CD14-positive monocyte (primary cell): ENCODE results near the gene LGALS1. TPM values are rescaled to one million over a fixed set of nuclear protein-coding genes. Genes with fewer than 3 reads are reported as not detected.
A peak's percentile ranks its signal among the peaks of the same experiment; 100 is the strongest.

Source experiments
- DNase-seq, 3 donors: peaks; one replicate each; pipeline ENCODE4 v3.0.0-alpha.2; 2011 to 2022
- H2AFZ ChIP-seq: 2 replicates; pipeline ENCODE4 v1.6.0; 2012; ENCODE audit warnings: mild to moderate bottlenecking, low read depth, low read length, inconsistent platforms; ENCODE audit not compliant: insufficient read depth, poor library complexity, severe bottlenecking
- H3K27ac ChIP-seq, 2 donors: 1 replicate in 1 of 2; 2 replicates in 1 of 2; pipeline ENCODE4 v1.5.1; 2012 to 2013; ENCODE audit warnings: low read length in 2 of 2, control low read depth in 1 of 2, inconsistent platforms in 1 of 2, low read depth in 1 of 2, mild to moderate bottlenecking in 1 of 2
- H3K27me3 ChIP-seq, 2 donors: one replicate each; pipeline versions ENCODE4 v1.6.0 to v1.6.1; 2011 to 2013; ENCODE audit warnings: low read length in 2 of 2; ENCODE audit not compliant: control insufficient read depth in 2 of 2, insufficient read depth in 2 of 2
- H3K36me3 ChIP-seq, 2 donors: replicated peaks in 1 of 2; 1 replicate in 1 of 2; 2 replicates in 1 of 2; pipeline versions ENCODE4 v1.5.1 to v1.6.1; 2012 to 2013; ENCODE audit warnings: low read length in 2 of 2, control low read depth in 1 of 2, inconsistent platforms in 1 of 2, mild to moderate bottlenecking in 1 of 2; ENCODE audit not compliant: insufficient read depth in 2 of 2, control insufficient read depth in 1 of 2
- H3K4me1 ChIP-seq, 2 donors: 1 replicate in 1 of 2; 2 replicates in 1 of 2; pipeline versions ENCODE4 v1.5.1 to v1.6.1; 2012 to 2013; ENCODE audit warnings: low read length in 2 of 2, control low read depth in 1 of 2, inconsistent platforms in 1 of 2, mild to moderate bottlenecking in 1 of 2, moderate library complexity in 1 of 2; ENCODE audit not compliant: insufficient read depth in 2 of 2, control insufficient read depth in 1 of 2
- H3K4me2 ChIP-seq: replicated peaks from 2 replicates; pipeline ENCODE3; 2012; ENCODE audit warnings: low read length, moderate library complexity, mild to moderate bottlenecking; ENCODE audit not compliant: poor library complexity, severe bottlenecking; ENCODE audit errors: extremely low read depth
- H3K4me3 ChIP-seq, 3 experiments: fragments of 200-600 bp in 1 of 3; sonication (generic) in 1 of 3; replicated peaks in 1 of 3; 1 replicate in 2 of 3; 2 replicates in 1 of 3; pipeline ENCODE4 v1.5.1; 2011 to 2013; ENCODE audit warnings: low read length in 3 of 3, mild to moderate bottlenecking in 3 of 3, control low read depth in 2 of 3, low read depth in 2 of 3, inconsistent platforms in 1 of 3, moderate library complexity in 1 of 3
- H3K79me2 ChIP-seq: 2 replicates; pipeline ENCODE4 v1.6.0; 2012; ENCODE audit warnings: mild to moderate bottlenecking, control low read depth, inconsistent platforms, low read length, moderate library complexity; ENCODE audit not compliant: insufficient read depth
- H3K9ac ChIP-seq: 2 replicates; pipeline ENCODE4 v1.6.0; 2017; ENCODE audit warnings: low read length, mild to moderate bottlenecking; ENCODE audit not compliant: insufficient read depth, poor library complexity, severe bottlenecking
- H3K9me3 ChIP-seq, 2 donors: replicated peaks in 1 of 2; 1 replicate in 1 of 2; 2 replicates in 1 of 2; pipeline versions ENCODE4 v1.5.1 to v1.6.1; 2012 to 2013; ENCODE audit warnings: low read length in 2 of 2, control low read depth in 1 of 2; ENCODE audit not compliant: control insufficient read depth in 1 of 2, insufficient read depth in 1 of 2
- H4K20me1 ChIP-seq: 2 replicates; pipeline ENCODE4 v1.6.0; 2012; ENCODE audit warnings: mild to moderate bottlenecking, low read length, control low read depth, moderate library complexity; ENCODE audit not compliant: insufficient read depth
- H3K27ac Mint-ChIP-seq, 7 donors: one replicate each; pipeline ENCODE4 v1.8.0; 2020; ENCODE audit warnings: mild to moderate bottlenecking in 7 of 7, mixed read lengths in 7 of 7, moderate library complexity in 6 of 7, inconsistent platforms in 2 of 7
- H3K27me3 Mint-ChIP-seq, 3 donors: one replicate each; pipeline ENCODE4 v1.8.0; 2021 to 2022; ENCODE audit warnings: low read depth in 3 of 3, mild to moderate bottlenecking in 3 of 3, mixed read lengths in 3 of 3, moderate library complexity in 3 of 3, inconsistent platforms in 1 of 3
- H3K36me3 Mint-ChIP-seq, 2 donors: one replicate each; pipeline ENCODE4 v1.8.0; 2020; ENCODE audit warnings: mixed read lengths in 2 of 2, inconsistent platforms in 1 of 2, mild to moderate bottlenecking in 1 of 2
- H3K4me1 Mint-ChIP-seq: one replicate; pipeline ENCODE4 v1.8.0; 2020; ENCODE audit warnings: mild to moderate bottlenecking, mixed read lengths
- H3K4me3 Mint-ChIP-seq, 2 donors: one replicate each; pipeline ENCODE4 v1.8.0; 2020; ENCODE audit warnings: mild to moderate bottlenecking in 2 of 2, mixed read lengths in 2 of 2, moderate library complexity in 1 of 2
- H3K9me3 Mint-ChIP-seq, 7 donors: one replicate each; pipeline ENCODE4 v1.8.0; 2020 to 2022; ENCODE audit warnings: mixed read lengths in 7 of 7, mild to moderate bottlenecking in 6 of 7, moderate library complexity in 6 of 7, inconsistent platforms in 2 of 7
- CTCF ChIP-seq: fragments of 200-600 bp; IDR thresholded peaks from one replicate; pipeline ENCODE4 v1.8.0; 2022; ENCODE audit warnings: antibody characterized with exemption, mild to moderate bottlenecking
- WGBS: methylation state at CpG from one replicate; pipeline ENCODE4 v1.1.5; 2013; ENCODE audit warnings: missing lambda C conversion rate; ENCODE audit not compliant: insufficient coverage; 5-methylcytosine and 5-hydroxymethylcytosine counted together
- intact Hi-C, 2 donors: fragments of 100-400 bp; cut with micrococcal nuclease; formaldehyde crosslinking; loops; one replicate each; pipeline versions ENCODE4 v1.15.0 to v1.15.1; 2023
- polyA plus RNA-seq, 3 donors: library from polyadenylated mRNA; depleted of rRNA in 1 of 3; unstranded in 2 of 3; stranded (reverse) in 1 of 3; fragments of 300-500 nt in 2 of 3; fragments of >200 nt in 1 of 3; fragmentation: Illumina TruSeq in 2 of 3; gene quantifications; 1 replicate in 2 of 3; 2 replicates in 1 of 3; pipeline ENCODE4 v1.2.3, GENCODE V29; 2012 to 2021

The LGALS1 gene
- polyA plus RNA-seq, 3 donors: 1,719 to 2,320 (median 1,844) TPM

DNA sequence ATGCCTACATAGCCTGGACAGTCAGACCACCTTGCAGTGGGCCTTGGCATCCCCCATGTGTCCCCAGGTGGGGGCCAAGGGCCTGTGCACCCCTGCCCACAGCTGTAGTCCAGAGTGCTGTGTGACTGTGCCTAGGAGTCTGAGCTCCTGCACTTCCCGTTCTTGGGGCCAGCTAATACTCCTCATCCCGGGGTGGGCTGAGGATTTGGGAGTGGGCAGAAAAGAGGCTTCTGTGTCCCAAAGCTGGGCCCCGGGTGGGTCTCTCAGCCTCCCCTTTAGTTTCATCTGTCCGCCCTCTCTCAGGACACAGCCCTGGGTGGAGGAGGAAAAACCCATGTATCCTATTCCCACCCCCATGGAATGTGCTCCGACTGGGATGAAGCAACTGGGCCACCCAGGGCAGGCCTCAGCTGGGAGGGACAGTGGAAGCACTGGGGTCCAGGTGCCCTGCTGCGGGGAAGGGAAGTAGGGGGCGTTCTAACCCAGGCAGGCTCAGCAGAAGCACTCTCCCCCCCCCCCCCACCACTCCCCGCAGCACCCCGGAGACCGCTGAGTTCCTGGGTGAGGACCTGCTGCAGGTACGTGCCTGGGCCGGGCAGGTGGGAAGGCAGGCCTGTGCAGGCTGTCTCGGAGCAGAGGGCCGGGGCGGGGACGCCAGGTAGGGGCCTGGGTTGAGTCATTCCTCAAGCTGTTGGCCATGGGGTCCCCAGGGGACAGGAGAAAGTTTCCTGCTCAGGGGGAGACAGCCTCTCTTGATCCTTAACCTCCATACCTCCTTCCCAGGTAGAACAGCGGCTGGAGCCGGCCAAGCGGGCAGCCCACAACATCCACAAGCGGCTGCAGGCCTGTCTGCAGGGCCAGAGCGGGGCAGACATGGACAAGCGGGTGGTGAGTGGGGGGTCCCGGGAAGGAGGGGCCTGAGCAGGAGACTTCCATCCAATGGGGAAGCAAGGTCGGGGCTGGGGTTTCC lies 34.6 kb upstream of the LGALS1 start:
- Mint-ChIP-seq H3K9me3 (peaks cover 0 to 3% (median 0%) of the 10 kb centered on the region in 7 donors), H3K36me3 (peaks cover 36 to 48% of the 10 kb centered on the region in 2 donors), H3K27ac (peak overlapping the region in 6 of 7 donors; percentile 92 to 97 (median 96)), H3K4me1 (peaks cover 63% of the 10 kb centered on the region), H3K4me3 (peak overlapping the region; percentile 99 to 100), H3K27me3 (peaks cover 0 to 4% (median 0%) of the 10 kb centered on the region in 3 donors)
- Histone ChIP-seq H3K36me3 (peaks cover 45 to 48% of the 10 kb centered on the region in 2 donors), H3K4me2 (peak overlapping the region; percentile 96), H2AFZ (peak overlapping the region; percentile 78), H3K9ac (peak overlapping the region; percentile 83), H3K27ac (peak overlapping the region; percentile 68 to 88), H4K20me1 (peaks cover 56% of the 10 kb centered on the region), H3K4me1 (peaks cover 65 to 71% of the 10 kb centered on the region in 2 donors), H3K79me2 (peaks cover 85% of the 10 kb centered on the region), H3K9me3 (no peaks in the 10 kb centered on the region), H3K27me3 (no peaks in the 10 kb centered on the region), H3K4me3 (peak overlapping the region; percentile 90 to 99 (median 98))
- no peak for TF ChIP-seq CTCF
- intact Hi-C loops: loop anchor here (5.0 to 10.0 kb wide), 2 partner anchors 34 to 94 kb away; partner anchors contain the start of gene GGA1 (in 1 of the 2)
- no peak for DNase-seq
- WGBS: 76% methylated on average over 7 of the region's 24 CpGs

DNA sequence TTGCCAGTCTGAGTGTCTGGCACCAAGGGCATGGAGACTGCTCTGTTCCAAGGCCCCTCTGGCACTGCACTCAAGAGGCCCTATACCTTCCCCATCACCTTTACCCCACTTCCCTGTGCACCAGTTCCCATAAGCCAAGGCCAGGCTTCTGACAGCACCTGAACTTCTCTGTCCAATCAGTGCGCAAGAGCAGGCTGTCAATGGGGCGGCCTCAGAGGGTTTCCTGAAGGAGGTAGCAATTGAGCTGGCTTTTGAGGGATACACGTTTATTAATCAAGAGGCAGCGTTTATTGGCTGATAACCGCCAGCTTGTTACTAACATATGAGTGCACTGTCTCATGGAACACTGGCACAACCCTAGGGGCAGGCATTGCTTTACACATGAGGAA lies 33.9 kb upstream of the LGALS1 start:
- H3K9me3 Mint-ChIP-seq: peaks cover 0 to 3% (median 0%) of the 10 kb centered on the region in 7 donors
- Histone ChIP-seq H4K20me1 (peaks cover 63% of the 10 kb centered on the region), H3K4me1 (peaks cover 58 to 65% of the 10 kb centered on the region in 2 donors), H2AFZ (no peak overlapping the region), H3K4me2 (peak overlapping the region; percentile 96), H3K9ac (no peak overlapping the region), H3K9me3 (no peaks in the 10 kb centered on the region), H3K36me3 (peaks cover 51 to 55% of the 10 kb centered on the region in 2 donors), H3K27me3 (no peaks in the 10 kb centered on the region), H3K79me2 (peaks cover 83% of the 10 kb centered on the region), H3K4me3 (peak overlapping the region in 1 of 3 experiments; percentile 99), H3K27ac (peak overlapping the region; percentile 45 to 68)
- 97% methylated on average over 5 of the region's 5 CpGs for WGBS
- peaks cover 56% of the 10 kb centered on the region for H3K4me1 Mint-ChIP-seq
- H3K4me3 Mint-ChIP-seq: no peak overlapping the region
- H3K36me3 Mint-ChIP-seq: peaks cover 42 to 55% of the 10 kb centered on the region in 2 donors
- no peak for TF ChIP-seq CTCF
- intact Hi-C loops: loop anchor here (5.0 to 10.0 kb wide), 2 partner anchors 34 to 93 kb away; partner anchors contain the start of gene GGA1 (in 1 of the 2)
- peaks cover 0 to 5% (median 0%) of the 10 kb centered on the region in 3 donors for H3K27me3 Mint-ChIP-seq
- DNase-seq: no peak
- no peak overlapping the region for H3K27ac Mint-ChIP-seq
